ENCODE measurements around the gene LAMP5.

LAMP5 gene

DNA sequence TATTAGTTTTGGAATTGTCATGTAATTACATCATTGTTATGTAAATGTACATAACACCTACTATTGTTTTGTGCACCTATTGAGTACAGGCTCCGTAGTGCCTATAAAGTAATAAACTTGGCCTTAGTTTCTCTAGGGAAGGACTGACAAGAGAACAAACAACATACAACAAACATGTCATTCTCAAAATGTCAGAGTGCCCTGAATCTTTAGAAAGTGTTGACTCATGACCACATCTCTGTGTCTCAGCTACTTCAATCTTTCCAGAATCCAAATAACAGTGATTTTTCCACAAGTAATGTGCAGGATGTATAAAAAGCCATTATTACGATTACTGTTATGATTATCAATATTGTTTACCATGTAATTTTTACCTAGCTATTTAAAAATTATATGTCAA is 17.2 kb downstream of the LAMP5 start:
- WGBS (ENCODE audit: extremely low coverage, insufficient coverage, insufficient read length): no CpG with 5 or more reads among the region's 2 CpGs
- Histone ChIP-seq H4K12ac (ENCODE audit: low read depth, low read length) (no peak overlapping the region), H3K4me3 (ENCODE audit: low read depth, low read length) (no peak overlapping the region), H3K14ac (ENCODE audit: low read length) (no peak overlapping the region), H2BK120ac (ENCODE audit: insufficient read depth, low read length, poor library complexity) (no peak overlapping the region), H3K4me1 (ENCODE audit: control insufficient read depth in 1 of 2, insufficient read depth in 2 of 2, low read length in 2 of 2) (no peaks in the 10 kb centered on the region), H3K27me3 (ENCODE audit: insufficient read depth, low read length) (no peaks in the 10 kb centered on the region), H3K27ac (ENCODE audit: low read depth, low read length) (no peak overlapping the region), H2BK5ac (ENCODE audit: low read depth, low read length, poor library complexity) (no peak overlapping the region), H3K9ac (ENCODE audit: low read length) (no peak overlapping the region), H3K4ac (ENCODE audit: low read depth, low read length) (no peak overlapping the region), H3K4me2 (ENCODE audit: low read length) (no peak overlapping the region), H3K9me3 (ENCODE audit: insufficient read depth, low read depth, low read length) (no peaks in the 10 kb centered on the region), H2AK5ac (ENCODE audit: low read length) (no peak overlapping the region), H3K79me1 (ENCODE audit: low read length) (no peaks in the 10 kb centered on the region), H2BK12ac (ENCODE audit: low read length) (no peak overlapping the region), H2AFZ (ENCODE audit: insufficient read depth, low read length, poor library complexity) (no peak overlapping the region), H4K91ac (ENCODE audit: low read depth, low read length) (no peak overlapping the region), H3K36me3 (ENCODE audit: control insufficient read depth in 1 of 2, insufficient read depth in 2 of 2, low read length in 2 of 2) (no peaks in the 10 kb centered on the region), H3K79me2 (ENCODE audit: control insufficient read depth, insufficient read depth, low read length, poor library complexity) (no peaks in the 10 kb centered on the region), H4K8ac (ENCODE audit: low read depth, low read length) (no peak overlapping the region), H3K18ac (ENCODE audit: low read length) (no peak overlapping the region), H3K23ac (ENCODE audit: low read length) (no peak overlapping the region)
- no peak for DNase-seq

DNA sequence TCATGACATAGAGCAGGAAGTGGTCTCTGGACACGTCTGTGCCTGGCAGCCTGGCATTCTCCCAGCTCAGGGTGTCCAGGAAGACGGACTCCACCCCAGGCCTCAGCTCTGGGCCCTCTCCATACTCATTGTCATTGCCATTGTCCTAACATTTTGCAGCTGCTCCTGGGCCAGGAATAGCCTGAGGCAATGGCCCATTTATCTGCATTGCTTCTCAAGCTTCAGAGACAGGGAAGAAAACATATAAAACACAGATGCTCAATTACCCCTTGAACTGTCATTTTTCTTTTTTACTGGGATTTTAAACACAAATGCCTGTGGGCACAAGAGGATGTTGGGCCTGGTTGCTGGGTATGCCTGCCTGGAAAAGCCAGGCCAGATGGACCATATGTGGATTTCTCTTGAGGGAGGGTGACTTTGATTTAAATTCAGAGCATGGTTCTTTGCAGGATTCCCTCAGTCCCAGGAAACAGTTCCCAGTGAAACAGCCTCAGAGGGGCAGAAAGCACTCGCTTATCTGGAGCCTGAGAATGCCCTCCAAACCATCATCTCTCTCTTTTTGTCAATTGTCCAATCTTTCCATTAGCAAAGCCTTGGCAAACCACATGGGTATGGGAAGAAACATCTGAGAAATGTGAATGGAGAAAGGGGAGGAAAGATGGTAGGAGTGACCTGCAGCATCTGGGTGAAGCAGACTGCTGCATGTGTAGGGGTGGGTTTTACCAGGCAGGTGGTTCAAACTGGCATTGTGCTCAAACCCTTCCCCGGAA is 17.9 kb downstream of the LAMP5 start:
- Histone ChIP-seq H3K4me1 (ENCODE audit: control insufficient read depth in 1 of 2, insufficient read depth in 2 of 2, low read length in 2 of 2) (no peaks in the 10 kb centered on the region), H2BK12ac (ENCODE audit: low read length) (no peak overlapping the region), H3K14ac (ENCODE audit: low read length) (no peak overlapping the region), H3K23ac (ENCODE audit: low read length) (no peak overlapping the region), H3K4me2 (ENCODE audit: low read length) (no peak overlapping the region), H2AK5ac (ENCODE audit: low read length) (no peak overlapping the region), H3K79me2 (ENCODE audit: control insufficient read depth, insufficient read depth, low read length, poor library complexity) (no peaks in the 10 kb centered on the region), H2AFZ (ENCODE audit: insufficient read depth, low read length, poor library complexity) (no peak overlapping the region), H2BK5ac (ENCODE audit: low read depth, low read length, poor library complexity) (no peak overlapping the region), H3K4me3 (ENCODE audit: low read depth, low read length) (no peak overlapping the region), H3K18ac (ENCODE audit: low read length) (no peak overlapping the region), H2BK120ac (ENCODE audit: insufficient read depth, low read length, poor library complexity) (no peak overlapping the region), H4K91ac (ENCODE audit: low read depth, low read length) (no peak overlapping the region), H3K9me3 (ENCODE audit: insufficient read depth, low read depth, low read length) (no peaks in the 10 kb centered on the region), H3K27ac (ENCODE audit: low read depth, low read length) (no peak overlapping the region), H4K8ac (ENCODE audit: low read depth, low read length) (no peak overlapping the region), H3K79me1 (ENCODE audit: low read length) (no peaks in the 10 kb centered on the region), H3K4ac (ENCODE audit: low read depth, low read length) (no peak overlapping the region), H3K27me3 (ENCODE audit: insufficient read depth, low read length) (no peaks in the 10 kb centered on the region), H4K12ac (ENCODE audit: low read depth, low read length) (no peak overlapping the region), H3K9ac (ENCODE audit: low read length) (no peak overlapping the region), H3K36me3 (ENCODE audit: control insufficient read depth in 1 of 2, insufficient read depth in 2 of 2, low read length in 2 of 2) (no peaks in the 10 kb centered on the region)
- no peak for DNase-seq
- no CpG with 5 or more reads among the region's 4 CpGs for WGBS (ENCODE audit: extremely low coverage, insufficient coverage, insufficient read length)

- no peak overlapping the region for H4K8ac ChIP-seq (ENCODE audit: low read depth, low read length)
- H3K14ac ChIP-seq (ENCODE audit: low read length): no peak overlapping the region
- no peak overlapping the region for H2BK12ac ChIP-seq (ENCODE audit: low read length)
- no peak overlapping the region for H2BK5ac ChIP-seq (ENCODE audit: low read depth, low read length, poor library complexity)
- H3K18ac ChIP-seq (ENCODE audit: low read length): no peak overlapping the region
- no peak overlapping the region for H2BK120ac ChIP-seq (ENCODE audit: insufficient read depth, low read length, poor library complexity)
- no peak overlapping the region for H3K4me3 ChIP-seq (ENCODE audit: low read depth, low read length)
- H3K36me3 ChIP-seq (ENCODE audit: control insufficient read depth in 1 of 2, insufficient read depth in 2 of 2, low read length in 2 of 2): no peaks in the 10 kb centered on the region
- no peak overlapping the region for H2AK5ac ChIP-seq (ENCODE audit: low read length)
- no peak overlapping the region for H3K4ac ChIP-seq (ENCODE audit: low read depth, low read length)
- no peak overlapping the region for H4K12ac ChIP-seq (ENCODE audit: low read depth, low read length)
- no peak overlapping the region for H4K91ac ChIP-seq (ENCODE audit: low read depth, low read length)
- no peaks in the 10 kb centered on the region for H3K4me1 ChIP-seq (ENCODE audit: control insufficient read depth in 1 of 2, insufficient read depth in 2 of 2, low read length in 2 of 2)
- H3K27me3 ChIP-seq (ENCODE audit: insufficient read depth, low read length): no peaks in the 10 kb centered on the region
- no peak overlapping the region for H3K9ac ChIP-seq (ENCODE audit: low read length)
- H3K23ac ChIP-seq (ENCODE audit: low read length): no peak overlapping the region
- no peaks in the 10 kb centered on the region for H3K9me3 ChIP-seq (ENCODE audit: insufficient read depth, low read depth, low read length)
- WGBS (ENCODE audit: extremely low coverage, insufficient coverage, insufficient read length): no CpG with 5 or more reads among the region's 5 CpGs
- H2AFZ ChIP-seq (ENCODE audit: insufficient read depth, low read length, poor library complexity): no peak overlapping the region
- no peaks in the 10 kb centered on the region for H3K79me2 ChIP-seq (ENCODE audit: control insufficient read depth, insufficient read depth, low read length, poor library complexity)
- no peak for DNase-seq
- H3K79me1 ChIP-seq (ENCODE audit: low read length): no peaks in the 10 kb centered on the region
- no peak overlapping the region for H3K4me2 ChIP-seq (ENCODE audit: low read length)
- H3K27ac ChIP-seq (ENCODE audit: low read depth, low read length): no peak overlapping the region
Observed at GRCh38 chr20:9534025-9534424, 19.6 kb downstream of the LAMP5 start.

GRCh38 chr20:9535449-9535848 is 21.1 kb downstream of the LAMP5 start:
- H3K4me2 ChIP-seq (ENCODE audit: low read length): no peak overlapping the region
- no peak overlapping the region for H2AK5ac ChIP-seq (ENCODE audit: low read length)
- H3K79me1 ChIP-seq (ENCODE audit: low read length): no peaks in the 10 kb centered on the region
- H3K9me3 ChIP-seq (ENCODE audit: insufficient read depth, low read depth, low read length): no peaks in the 10 kb centered on the region
- H3K9ac ChIP-seq (ENCODE audit: low read length): no peak overlapping the region
- no peak overlapping the region for H3K18ac ChIP-seq (ENCODE audit: low read length)
- no peak overlapping the region for H4K8ac ChIP-seq (ENCODE audit: low read depth, low read length)
- H3K79me2 ChIP-seq (ENCODE audit: control insufficient read depth, insufficient read depth, low read length, poor library complexity): no peaks in the 10 kb centered on the region
- no peaks in the 10 kb centered on the region for H3K27me3 ChIP-seq (ENCODE audit: insufficient read depth, low read length)
- no peak overlapping the region for H3K4ac ChIP-seq (ENCODE audit: low read depth, low read length)
- DNase-seq: no peak
- no peak overlapping the region for H3K4me3 ChIP-seq (ENCODE audit: low read depth, low read length)
- no peak overlapping the region for H3K14ac ChIP-seq (ENCODE audit: low read length)
- H2BK12ac ChIP-seq (ENCODE audit: low read length): no peak overlapping the region
- H2BK120ac ChIP-seq (ENCODE audit: insufficient read depth, low read length, poor library complexity): no peak overlapping the region
- H3K4me1 ChIP-seq (ENCODE audit: control insufficient read depth in 1 of 2, insufficient read depth in 2 of 2, low read length in 2 of 2): no peaks in the 10 kb centered on the region
- no peaks in the 10 kb centered on the region for H3K36me3 ChIP-seq (ENCODE audit: control insufficient read depth in 1 of 2, insufficient read depth in 2 of 2, low read length in 2 of 2)
- no peak overlapping the region for H2BK5ac ChIP-seq (ENCODE audit: low read depth, low read length, poor library complexity)
- no peak overlapping the region for H2AFZ ChIP-seq (ENCODE audit: insufficient read depth, low read length, poor library complexity)
- H3K27ac ChIP-seq (ENCODE audit: low read depth, low read length): no peak overlapping the region
- no peak overlapping the region for H4K12ac ChIP-seq (ENCODE audit: low read depth, low read length)
- H4K91ac ChIP-seq (ENCODE audit: low read depth, low read length): no peak overlapping the region
- WGBS (ENCODE audit: extremely low coverage, insufficient coverage, insufficient read length): no CpG with 5 or more reads among the region's 2 CpGs
- no peak overlapping the region for H3K23ac ChIP-seq (ENCODE audit: low read length)

Data from trophoblast cell (in vitro differentiated cells and primary cell).